MM.1S (cell line): ENCODE data around the gene ABL2.
"Not testable (repeated sequence)": the region's sequence is repeated elsewhere in the genome, so short reads cannot be mapped to it uniquely, and the experiment has no call there.

Experiments
- DNase-seq: peaks from one replicate; pipeline ENCODE4 v3.0.0-alpha.2; 2015
- H2AFZ ChIP-seq: fragments of 300-600 bp; sonication (generic); 2 replicates; pipeline ENCODE4 v1.6.0; 2016; ENCODE audit warnings: antibody characterized with exemption, low read length
- H3F3A ChIP-seq: fragments of 300-600 bp; sonication (generic); 2 replicates; pipeline ENCODE4 v1.6.1; 2016; ENCODE audit warnings: mild to moderate bottlenecking, antibody characterized with exemption, low read length, moderate library complexity, mixed read lengths; ENCODE audit not compliant: insufficient read depth
- H3K27ac ChIP-seq: fragments of 300-600 bp; sonication (generic); 2 replicates; pipeline ENCODE4 v1.5.1; 2016; ENCODE audit warnings: mild to moderate bottlenecking, low read length
- H3K27me3 ChIP-seq: fragments of 300-600 bp; sonication (generic); replicated peaks from 2 replicates; pipeline ENCODE4 v1.6.0; 2016; ENCODE audit warnings: low read length; ENCODE audit not compliant: insufficient read depth
- H3K36me3 ChIP-seq: fragments of 300-600 bp; sonication (generic); replicated peaks from 2 replicates; pipeline ENCODE4 v1.6.1; 2016; ENCODE audit warnings: mild to moderate bottlenecking, low read length, mixed read lengths; ENCODE audit not compliant: insufficient read depth
- H3K4me1 ChIP-seq: fragments of 300-600 bp; sonication (generic); 2 replicates; pipeline ENCODE4 v1.6.1; 2016; ENCODE audit warnings: low read length, mixed read lengths
- H3K4me2 ChIP-seq: fragments of 300-600 bp; sonication (generic); 2 replicates; pipeline ENCODE4 v1.6.0; 2016; ENCODE audit warnings: low read depth, low read length
- H3K4me3 ChIP-seq: fragments of 300-600 bp; sonication (generic); 2 replicates; pipeline ENCODE4 v1.5.1; 2016; ENCODE audit warnings: low read length, mixed read lengths
- H3K79me2 ChIP-seq: fragments of 300-600 bp; sonication (generic); 2 replicates; pipeline ENCODE4 v1.6.1; 2016; ENCODE audit warnings: mixed run types, low read length, mixed read lengths
- H3K9ac ChIP-seq: fragments of 300-600 bp; sonication (generic); 2 replicates; pipeline ENCODE4 v1.6.1; 2016; ENCODE audit warnings: low read length, mixed read lengths
- H3K9me2 ChIP-seq: fragments of 300-600 bp; sonication (generic); replicated peaks from 2 replicates; pipeline ENCODE4 v1.6.1; 2016; ENCODE audit warnings: mild to moderate bottlenecking, low read length, mixed read lengths; ENCODE audit not compliant: insufficient read depth
- H3K9me3 ChIP-seq: fragments of 300-600 bp; sonication (generic); replicated peaks from 2 replicates; pipeline ENCODE4 v1.6.1; 2016; ENCODE audit warnings: mild to moderate bottlenecking, low read length, mixed read lengths; ENCODE audit not compliant: insufficient read depth
- H4K20me1 ChIP-seq: fragments of 300-600 bp; sonication (generic); 2 replicates; pipeline ENCODE4 v1.6.1; 2016; ENCODE audit warnings: mild to moderate bottlenecking, low read length, moderate library complexity, mixed read lengths; ENCODE audit not compliant: insufficient read depth
- EZH2 ChIP-seq: fragments of 300-600 bp; sonication (generic); optimal IDR thresholded peaks from 2 replicates; pipeline ENCODE3; 2017; ENCODE audit warnings: low read depth, mild to moderate bottlenecking, antibody characterized with exemption, low read length, mixed read lengths
- EZH2phosphoT487 ChIP-seq: fragments of 300-600 bp; sonication (generic); IDR thresholded peaks from 2 replicates; pipeline ENCODE4 v1.6.1; 2018; ENCODE audit warnings: antibody characterized with exemption, low read length
- TF ChIP-seq, protein P1 (sequence below): fragments of 300-600 bp; sonication (generic); IDR thresholded peaks from 2 replicates; pipeline ENCODE4 v1.5.1; 2016; ENCODE audit warnings: antibody characterized with exemption, low read length, mixed read lengths

ABL2 gene

DNA sequence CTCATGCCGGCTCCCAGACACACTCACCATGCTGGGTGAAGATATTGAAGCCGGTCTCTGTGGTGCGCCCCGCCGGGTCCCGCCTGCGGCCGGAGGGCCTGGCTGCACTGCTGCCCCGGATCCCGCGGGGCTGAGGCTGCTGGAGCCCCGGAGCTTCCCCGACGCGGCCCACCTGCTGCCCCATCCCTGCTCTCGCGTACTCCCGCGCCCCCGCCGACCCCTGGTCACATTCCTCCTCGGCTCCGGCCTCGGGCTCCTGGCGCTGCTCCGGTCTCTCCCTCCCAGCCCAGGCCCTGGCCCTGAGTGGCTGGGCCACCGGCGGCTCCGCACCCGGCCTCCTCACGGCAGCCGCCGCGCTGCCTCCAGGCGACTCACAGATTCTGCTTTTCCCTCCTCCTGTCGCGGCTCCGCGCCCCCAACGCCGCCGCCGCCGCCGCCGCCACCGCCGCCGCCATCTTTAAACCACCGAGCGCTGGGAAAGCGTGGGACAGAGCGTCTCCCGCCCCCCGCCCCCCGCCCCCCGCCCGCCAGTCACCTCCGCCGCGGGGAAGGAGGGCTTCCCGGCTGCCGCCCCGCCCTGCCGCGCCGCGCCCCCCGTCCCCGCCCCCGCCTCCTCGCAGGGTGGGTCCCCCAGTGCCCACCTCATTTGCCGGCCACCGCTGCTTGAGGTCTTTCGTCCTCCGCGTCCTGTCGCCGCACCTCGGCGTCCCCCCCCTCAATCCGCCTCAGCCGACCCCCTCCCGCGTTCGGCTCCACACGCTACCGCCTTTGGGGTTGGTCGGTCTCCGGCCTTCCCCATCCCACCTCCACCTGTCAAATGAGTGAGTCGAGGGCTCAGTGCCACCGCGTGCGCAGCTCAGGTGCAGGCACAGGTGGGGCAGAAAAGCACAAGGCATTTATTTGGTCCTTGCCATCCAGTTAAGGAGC lies at the start of gene ABL2:
TSS of gene ABL2 (minus strand) at position 464 of the 927 bp plus-strand sequence. CDS start at position 184, 280 bp downstream.
- Histone ChIP-seq H3K4me1 (peaks cover 12% of the 10 kb centered on the region), H3K4me3 (peak within 1 kb of the TSS; percentile 87), H3F3A (peaks cover 11% of the 10 kb centered on the region; the same call in 1 of the 2 replicates), H3K79me2 (peaks cover 46% of the 10 kb centered on the region), H3K27ac (peak within 1 kb of the TSS; percentile 45; the same call in 1 of the 2 replicates), H2AFZ (peak within 1 kb of the TSS; percentile 95), H3K9me2 (no peaks in the 10 kb centered on the region), H3K4me2 (peak within 1 kb of the TSS; percentile 86), H3K9me3 (no peaks in the 10 kb centered on the region), H3K36me3 (no peaks in the 10 kb centered on the region; the same call in 1 of the 2 replicates), H3K9ac (peak within 1 kb of the TSS; percentile 85), H4K20me1 (no peaks in the 10 kb centered on the region), H3K27me3 (no peaks in the 10 kb centered on the region)
- TF ChIP-seq, protein P1, sequence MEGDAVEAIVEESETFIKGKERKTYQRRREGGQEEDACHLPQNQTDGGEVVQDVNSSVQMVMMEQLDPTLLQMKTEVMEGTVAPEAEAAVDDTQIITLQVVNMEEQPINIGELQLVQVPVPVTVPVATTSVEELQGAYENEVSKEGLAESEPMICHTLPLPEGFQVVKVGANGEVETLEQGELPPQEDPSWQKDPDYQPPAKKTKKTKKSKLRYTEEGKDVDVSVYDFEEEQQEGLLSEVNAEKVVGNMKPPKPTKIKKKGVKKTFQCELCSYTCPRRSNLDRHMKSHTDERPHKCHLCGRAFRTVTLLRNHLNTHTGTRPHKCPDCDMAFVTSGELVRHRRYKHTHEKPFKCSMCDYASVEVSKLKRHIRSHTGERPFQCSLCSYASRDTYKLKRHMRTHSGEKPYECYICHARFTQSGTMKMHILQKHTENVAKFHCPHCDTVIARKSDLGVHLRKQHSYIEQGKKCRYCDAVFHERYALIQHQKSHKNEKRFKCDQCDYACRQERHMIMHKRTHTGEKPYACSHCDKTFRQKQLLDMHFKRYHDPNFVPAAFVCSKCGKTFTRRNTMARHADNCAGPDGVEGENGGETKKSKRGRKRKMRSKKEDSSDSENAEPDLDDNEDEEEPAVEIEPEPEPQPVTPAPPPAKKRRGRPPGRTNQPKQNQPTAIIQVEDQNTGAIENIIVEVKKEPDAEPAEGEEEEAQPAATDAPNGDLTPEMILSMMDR = no peak
- DNase-seq = peak; percentile 80

DNA sequence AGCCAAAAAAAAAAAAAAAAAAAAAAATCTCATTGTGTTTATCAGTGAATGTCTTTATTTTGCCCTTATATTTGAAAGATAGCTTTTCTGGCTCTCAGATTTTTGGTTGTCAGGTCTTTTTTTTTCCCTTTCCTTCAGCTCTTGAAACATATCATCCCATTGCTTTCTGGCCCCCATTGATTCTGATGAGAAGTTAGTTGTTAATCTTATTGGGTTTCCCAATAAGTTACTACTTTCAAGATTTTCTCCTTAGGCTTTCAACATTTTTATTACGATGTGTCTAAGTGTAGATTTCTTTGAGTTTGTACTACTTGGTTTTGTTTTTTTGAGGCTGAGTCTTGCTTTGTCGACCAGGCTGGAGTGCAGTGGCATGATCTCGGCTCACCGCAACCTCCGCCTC lies 49.4 kb upstream of the ABL2 start:
- Histone ChIP-seq H4K20me1 (no peaks in the 10 kb centered on the region), H3K27ac (no peak overlapping the region), H3K4me1 (no peaks in the 10 kb centered on the region), H3K9me2 (no peaks in the 10 kb centered on the region), H3K27me3 (no peaks in the 10 kb centered on the region), H3K4me3 (no peak overlapping the region), H3F3A (no peaks in the 10 kb centered on the region), H3K79me2 (no peaks in the 10 kb centered on the region), H3K9me3 (no peaks in the 10 kb centered on the region), H3K4me2 (no peak overlapping the region), H3K36me3 (no peaks in the 10 kb centered on the region), H2AFZ (no peak overlapping the region), H3K9ac (no peak overlapping the region)
- no peak for DNase-seq
- TF ChIP-seq, protein P1 = no peak
- TF ChIP-seq EZH2 = no peak
- no peak for TF ChIP-seq EZH2phosphoT487

GRCh38 chr1:179274424-179274823 lies 44.9 kb upstream of the ABL2 start:
- DNase-seq, H3K79me2 ChIP-seq, H3K9ac ChIP-seq, H3K4me1 ChIP-seq, H3K36me3 ChIP-seq, H4K20me1 ChIP-seq, H2AFZ ChIP-seq, H3K4me2 ChIP-seq, H3K4me3 ChIP-seq, H3K9me3 ChIP-seq, H3K27ac ChIP-seq, H3F3A ChIP-seq, H3K9me2 ChIP-seq, H3K27me3 ChIP-seq: not testable (repeated sequence)

DNA sequence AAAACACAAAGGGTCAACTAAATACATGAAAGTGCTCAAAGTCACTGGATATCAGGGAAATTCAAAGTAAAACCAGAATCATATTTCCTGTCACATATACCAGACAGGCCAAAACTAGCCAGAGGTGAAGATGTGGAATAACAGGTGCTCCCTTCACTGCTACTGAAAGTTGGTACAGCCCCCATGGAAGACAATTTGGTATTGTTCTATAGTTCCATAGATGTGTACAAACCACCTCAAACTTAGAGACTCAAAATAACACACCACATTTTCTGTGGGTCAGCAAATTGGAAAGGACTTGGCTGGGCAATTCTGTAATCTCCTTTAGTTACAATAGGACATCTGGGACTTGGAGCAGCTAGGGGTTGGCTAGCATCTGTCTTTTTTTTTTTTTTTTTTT lies 39.6 kb upstream of the ABL2 start:
- H3K27me3 ChIP-seq = no peaks in the 10 kb centered on the region
- no peaks in the 10 kb centered on the region for H4K20me1 ChIP-seq
- no peak overlapping the region for H2AFZ ChIP-seq
- H3K9me2 ChIP-seq = no peaks in the 10 kb centered on the region
- H3K36me3 ChIP-seq = no peaks in the 10 kb centered on the region
- H3K4me2 ChIP-seq = no peak overlapping the region
- no peak overlapping the region for H3K27ac ChIP-seq
- no peaks in the 10 kb centered on the region for H3K9me3 ChIP-seq
- H3K79me2 ChIP-seq = no peaks in the 10 kb centered on the region
- TF ChIP-seq, protein P1 = no peak
- no peak for TF ChIP-seq EZH2phosphoT487
- no peak for TF ChIP-seq EZH2
- no peak overlapping the region for H3K4me3 ChIP-seq
- no peak overlapping the region for H3K9ac ChIP-seq
- H3K4me1 ChIP-seq = peaks cover 4% of the 10 kb centered on the region; the same call in 1 of the 2 replicates
- DNase-seq = no peak
- no peaks in the 10 kb centered on the region for H3F3A ChIP-seq
